Measurements from ENCODE around the gene BRD3OS.

BRD3OS gene

GRCh38 chr9:134035041-134036039, 10.1 kb downstream of the BRD3OS start:
- DNase-seq: no peak

- DNase-seq: no peak
Observed at GRCh38 chr9:134036130-134036529, 10.8 kb downstream of the BRD3OS start.

DNA sequence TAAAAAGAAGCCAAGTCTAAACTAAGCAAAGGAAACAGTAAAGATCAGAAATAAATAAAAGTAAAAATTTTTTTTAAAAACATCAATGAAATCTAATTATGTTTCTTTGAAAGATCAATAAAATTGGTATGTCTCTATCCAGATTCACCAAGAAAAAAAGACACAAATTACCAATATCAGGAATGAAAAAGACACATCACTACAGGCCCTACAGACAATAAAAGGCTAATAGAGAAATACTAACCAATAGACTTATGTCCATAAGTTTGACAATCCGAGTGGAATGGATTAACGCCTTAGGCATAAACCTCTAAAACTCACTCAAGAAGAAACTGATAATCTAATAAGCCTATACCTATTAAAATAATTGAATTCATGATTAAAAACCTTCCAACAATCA, 12.4 kb downstream of the BRD3OS start:
- no peak for DNase-seq

GRCh38 chr9:134039386-134040175, 14.3 kb downstream of the BRD3OS start:
- no peak for DNase-seq

- no peak for DNase-seq
Observed at GRCh38 chr9:134040176-134040565, 14.9 kb downstream of the BRD3OS start.

- DNase-seq: no peak
Observed at GRCh38 chr9:134040781-134041648, 15.7 kb downstream of the BRD3OS start.

- no peak for DNase-seq
Observed at GRCh38 chr9:134041649-134041962, 16.3 kb downstream of the BRD3OS start.

DNA sequence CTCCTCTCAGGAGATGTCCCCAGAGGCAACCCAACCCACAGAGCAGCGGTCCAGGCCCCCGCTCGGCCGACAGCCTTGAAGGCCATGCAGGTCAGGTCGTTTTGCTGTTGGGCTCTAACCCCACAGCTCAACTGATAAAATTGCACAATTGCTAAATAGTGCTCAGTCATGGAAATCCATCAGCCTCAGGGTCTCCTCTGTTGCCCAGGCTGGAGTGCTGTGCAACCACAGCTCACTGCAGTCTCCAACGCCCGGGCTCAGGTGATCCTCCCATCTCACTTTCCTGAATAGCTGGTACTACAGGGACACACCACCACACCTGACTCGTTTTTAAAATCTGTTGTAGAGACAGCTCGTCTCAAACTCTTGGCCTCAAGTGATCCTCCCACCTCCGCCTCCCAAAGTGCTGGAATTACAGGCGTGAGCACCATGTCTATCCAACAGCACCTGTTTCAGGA, 18.3 kb downstream of the BRD3OS start:
- no peak for DNase-seq

- no peak for DNase-seq
Observed at GRCh38 chr9:134044944-134045343, 19.7 kb downstream of the BRD3OS start.

GRCh38 chr9:134045841-134046544, 20.7 kb downstream of the BRD3OS start:
- DNase-seq: no peak

- no peak for DNase-seq
Observed at GRCh38 chr9:134046894-134047681, 21.8 kb downstream of the BRD3OS start.

- DNase-seq: no peak
Observed at GRCh38 chr9:134047868-134048581, 22.7 kb downstream of the BRD3OS start.

GRCh38 chr9:134048582-134048968, 23.3 kb downstream of the BRD3OS start:
- no peak for DNase-seq

DNA sequence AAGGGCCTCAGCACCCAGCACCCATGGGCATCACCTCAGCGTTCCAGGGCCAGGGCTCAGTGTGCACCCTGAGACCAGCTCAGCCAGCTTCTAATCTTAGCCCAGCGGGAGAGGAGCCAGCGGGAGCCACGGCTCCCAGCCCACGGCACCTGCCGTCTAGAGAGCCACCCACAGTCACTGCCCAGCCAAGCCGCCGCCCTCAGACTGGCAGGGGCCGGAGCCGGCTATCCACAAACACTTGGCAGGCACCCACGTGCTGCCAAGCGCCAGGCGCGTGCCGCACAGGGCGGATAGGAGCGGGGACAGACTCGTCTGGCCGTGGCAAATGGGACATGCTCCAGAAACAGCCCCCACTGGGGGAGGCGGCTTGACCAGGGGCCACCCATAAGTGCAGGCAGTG, 24.0 kb downstream of the BRD3OS start:
- no peak for DNase-seq

- DNase-seq: no peak
Observed at GRCh38 chr9:134049772-134050588, 24.7 kb downstream of the BRD3OS start.

DNA sequence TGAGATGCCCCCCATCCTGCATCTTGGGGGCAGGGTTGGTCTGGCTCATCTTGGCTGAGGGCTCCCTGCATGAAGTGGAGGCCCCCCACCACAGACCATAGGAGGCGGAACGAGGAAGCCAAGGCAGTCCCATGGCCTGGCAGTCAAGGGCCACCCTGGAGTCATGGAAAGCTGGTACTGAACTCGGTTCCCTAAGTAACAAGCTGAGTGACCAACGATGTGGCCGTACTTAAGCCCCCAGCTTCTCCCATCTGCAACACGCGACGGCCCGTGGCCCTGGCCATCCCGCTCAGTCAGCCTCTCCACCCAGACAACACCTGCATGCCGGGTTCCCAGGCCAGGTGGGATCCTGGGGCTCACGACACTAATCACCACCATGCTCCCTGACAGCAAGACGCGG, 25.4 kb downstream of the BRD3OS start:
- no peak for DNase-seq

- no peak for DNase-seq
Observed at GRCh38 chr9:134051319-134051718, 26.0 kb downstream of the BRD3OS start.

- DNase-seq: no peak
Observed at GRCh38 chr9:134052491-134052890, 27.2 kb downstream of the BRD3OS start.

- DNase-seq: no peak
Observed at GRCh38 chr9:134052941-134053340, 27.7 kb downstream of the BRD3OS start.

DNA sequence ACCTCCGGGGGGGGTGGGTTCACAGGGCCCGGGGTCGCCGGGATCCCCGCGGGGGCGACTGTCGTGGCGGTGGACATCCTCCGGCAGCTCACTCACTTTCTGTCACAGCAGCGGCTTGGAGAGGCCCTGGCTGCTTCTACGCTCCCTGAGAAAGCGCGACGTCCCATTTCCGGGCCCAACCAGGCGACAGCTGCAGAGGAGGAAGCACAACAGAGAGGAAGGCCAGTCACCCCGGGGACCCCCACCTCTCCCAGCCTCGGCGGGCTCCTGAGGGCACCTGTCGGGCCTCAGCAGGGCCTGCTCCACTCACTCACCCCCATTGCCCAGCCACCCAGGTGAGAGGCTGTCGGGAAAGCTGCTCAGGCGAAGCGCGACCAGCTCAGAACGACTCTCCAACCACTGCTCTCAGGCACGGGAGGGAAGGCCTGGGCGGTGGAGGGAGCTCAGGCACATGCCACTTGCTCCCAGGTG, 28.2 kb downstream of the BRD3OS start:
- no peak for DNase-seq

Measured in cerebellar nuclear complex (tissue), 1 donor.